IMR-90 (cell line): ENCODE results near the gene TRPM8.

Experiments used
- BHLHE40 ChIP-seq: fragments of 150-350 bp; IDR thresholded peaks from 2 replicates; pipeline ENCODE4 v1.6.1; 2016; ENCODE audit warnings: mild to moderate bottlenecking, low read depth, low read length
- MXI1 ChIP-seq: IDR thresholded peaks from 2 replicates; pipeline ENCODE4 v1.6.1; 2012; ENCODE audit warnings: low read depth, mild to moderate bottlenecking, low read length, moderate library complexity, borderline replicate concordance
- POLR2A ChIP-seq: IDR thresholded peaks from 2 replicates; pipeline ENCODE4 v1.6.1; 2012; ENCODE audit warnings: mild to moderate bottlenecking, low read depth, low read length
- TF ChIP-seq, protein P1 (sequence below): conservative IDR thresholded peaks from 2 replicates; pipeline ENCODE4 v1.5.1; 2012; ENCODE audit warnings: mild to moderate bottlenecking, low read depth, low read length, improper control_type of control experiment
- TF ChIP-seq, protein P2 (sequence below): fragments of 150-350 bp; IDR thresholded peaks from 2 replicates; pipeline ENCODE4 v1.6.1; 2016; ENCODE audit warnings: low read depth, mild to moderate bottlenecking, low read length, moderate library complexity, borderline replicate concordance

DNA sequence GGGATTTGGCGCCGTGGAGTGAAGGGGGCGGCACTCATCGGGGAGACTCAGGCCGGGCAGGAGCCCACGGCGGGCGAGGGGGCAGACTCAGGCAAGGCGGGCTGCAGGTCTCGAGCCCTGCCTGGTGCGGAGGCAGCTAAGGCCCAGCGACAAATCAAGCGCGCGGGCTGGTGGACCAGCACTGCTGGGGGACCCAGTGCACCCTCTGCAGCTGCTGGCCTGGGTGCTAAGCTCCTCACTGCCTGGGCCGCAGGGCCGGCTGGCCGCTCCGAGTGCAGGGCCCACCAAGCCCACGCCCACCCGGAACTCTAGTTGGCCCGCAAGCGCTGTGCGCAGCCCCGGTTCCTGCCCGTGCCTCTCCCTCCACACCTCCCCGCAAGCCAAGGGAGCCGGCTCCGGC, 107.1 kb downstream of the TRPM8 start:
- TF ChIP-seq POLR2A (no peak), MXI1 (no peak), BHLHE40 (no peak)
- TF ChIP-seq, protein P1, sequence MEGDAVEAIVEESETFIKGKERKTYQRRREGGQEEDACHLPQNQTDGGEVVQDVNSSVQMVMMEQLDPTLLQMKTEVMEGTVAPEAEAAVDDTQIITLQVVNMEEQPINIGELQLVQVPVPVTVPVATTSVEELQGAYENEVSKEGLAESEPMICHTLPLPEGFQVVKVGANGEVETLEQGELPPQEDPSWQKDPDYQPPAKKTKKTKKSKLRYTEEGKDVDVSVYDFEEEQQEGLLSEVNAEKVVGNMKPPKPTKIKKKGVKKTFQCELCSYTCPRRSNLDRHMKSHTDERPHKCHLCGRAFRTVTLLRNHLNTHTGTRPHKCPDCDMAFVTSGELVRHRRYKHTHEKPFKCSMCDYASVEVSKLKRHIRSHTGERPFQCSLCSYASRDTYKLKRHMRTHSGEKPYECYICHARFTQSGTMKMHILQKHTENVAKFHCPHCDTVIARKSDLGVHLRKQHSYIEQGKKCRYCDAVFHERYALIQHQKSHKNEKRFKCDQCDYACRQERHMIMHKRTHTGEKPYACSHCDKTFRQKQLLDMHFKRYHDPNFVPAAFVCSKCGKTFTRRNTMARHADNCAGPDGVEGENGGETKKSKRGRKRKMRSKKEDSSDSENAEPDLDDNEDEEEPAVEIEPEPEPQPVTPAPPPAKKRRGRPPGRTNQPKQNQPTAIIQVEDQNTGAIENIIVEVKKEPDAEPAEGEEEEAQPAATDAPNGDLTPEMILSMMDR: no peak
- TF ChIP-seq, protein P2, sequence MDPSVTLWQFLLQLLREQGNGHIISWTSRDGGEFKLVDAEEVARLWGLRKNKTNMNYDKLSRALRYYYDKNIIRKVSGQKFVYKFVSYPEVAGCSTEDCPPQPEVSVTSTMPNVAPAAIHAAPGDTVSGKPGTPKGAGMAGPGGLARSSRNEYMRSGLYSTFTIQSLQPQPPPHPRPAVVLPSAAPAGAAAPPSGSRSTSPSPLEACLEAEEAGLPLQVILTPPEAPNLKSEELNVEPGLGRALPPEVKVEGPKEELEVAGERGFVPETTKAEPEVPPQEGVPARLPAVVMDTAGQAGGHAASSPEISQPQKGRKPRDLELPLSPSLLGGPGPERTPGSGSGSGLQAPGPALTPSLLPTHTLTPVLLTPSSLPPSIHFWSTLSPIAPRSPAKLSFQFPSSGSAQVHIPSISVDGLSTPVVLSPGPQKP: no peak
